GM20000 (cell line): ENCODE data around the gene RXRA.

ENCODE experiments used
- DNase-seq: peaks from one replicate; pipeline ENCODE4 v3.0.0; 2012; ENCODE audit warnings: low spot score
- CTCF ChIP-seq: IDR thresholded peaks from 2 replicates; pipeline ENCODE4 v1.5.1; 2012; ENCODE audit warnings: mild to moderate bottlenecking, control low read depth; ENCODE audit errors: extremely low read depth, missing control alignments

Gene RXRA

GRCh38 chr9:134328841-134329575 lies 2.8 kb downstream of the RXRA start:
- DNase-seq = no peak
- no peak for TF ChIP-seq CTCF

GRCh38 chr9:134329576-134329855 lies 3.3 kb downstream of the RXRA start:
- DNase-seq = no peak
- TF ChIP-seq CTCF = no peak

GRCh38 chr9:134329886-134330285 lies 3.6 kb downstream of the RXRA start:
- no peak for DNase-seq

GRCh38 chr9:134330590-134330989 lies 4.3 kb downstream of the RXRA start:
- no peak for DNase-seq
- TF ChIP-seq CTCF = no peak

More at GRCh38 chr9:134329886-134330285, 3.6 kb downstream of the RXRA start:
- no peak for TF ChIP-seq CTCF

GRCh38 chr9:134331186-134332025 lies 5.2 kb downstream of the RXRA start:
- no peak for TF ChIP-seq CTCF
- DNase-seq = no peak

GRCh38 chr9:134332266-134332665 lies 6.0 kb downstream of the RXRA start:
- TF ChIP-seq CTCF = no peak
- DNase-seq = no peak

- TF ChIP-seq CTCF = no peak
- DNase-seq = no peak
Measured at GRCh38 chr9:134332841-134333233, 6.6 kb downstream of the RXRA start.
